CD4-positive, alpha-beta T cell treated with Interleukin-10 for 1 hour (primary cell): ENCODE results near the gene CDC73.
"Not testable (repeated sequence)": the region's sequence is repeated elsewhere in the genome, so short reads cannot be mapped to it uniquely, and the experiment has no call there.

Experiments used
- DNase-seq: peaks from one replicate; pipeline ENCODE4 v3.0.0-alpha.2; 2020

CDC73 gene

DNA sequence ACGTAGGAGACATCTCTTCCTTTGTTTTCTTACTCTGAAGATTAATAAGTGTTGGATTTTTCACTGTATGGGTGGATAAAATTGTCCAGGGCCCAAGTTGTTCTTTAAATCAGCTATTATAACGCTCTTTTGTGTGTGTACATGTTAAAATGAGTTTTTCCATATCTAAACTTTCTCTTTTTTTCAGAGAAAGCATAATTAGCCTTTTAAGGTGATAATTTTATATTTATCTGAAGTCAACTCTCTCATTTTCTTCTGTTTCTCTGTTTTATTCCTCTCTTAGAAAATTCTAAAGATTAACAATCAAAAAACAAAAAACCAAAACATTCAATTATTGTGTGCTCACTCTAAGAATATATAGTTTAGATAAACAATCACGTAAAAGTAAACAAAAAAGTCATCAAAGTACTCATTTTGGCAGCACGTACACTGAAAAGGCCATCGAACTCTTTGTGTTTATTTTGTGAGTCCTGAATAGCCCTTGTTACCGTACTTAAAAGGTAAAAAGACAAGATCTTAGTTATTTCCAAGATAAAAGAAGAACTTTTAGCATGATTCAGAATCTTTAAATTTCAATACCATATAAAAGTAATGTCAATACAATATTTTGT lies 7.2 kb upstream of the CDC73 start:
- no peak for DNase-seq

DNA sequence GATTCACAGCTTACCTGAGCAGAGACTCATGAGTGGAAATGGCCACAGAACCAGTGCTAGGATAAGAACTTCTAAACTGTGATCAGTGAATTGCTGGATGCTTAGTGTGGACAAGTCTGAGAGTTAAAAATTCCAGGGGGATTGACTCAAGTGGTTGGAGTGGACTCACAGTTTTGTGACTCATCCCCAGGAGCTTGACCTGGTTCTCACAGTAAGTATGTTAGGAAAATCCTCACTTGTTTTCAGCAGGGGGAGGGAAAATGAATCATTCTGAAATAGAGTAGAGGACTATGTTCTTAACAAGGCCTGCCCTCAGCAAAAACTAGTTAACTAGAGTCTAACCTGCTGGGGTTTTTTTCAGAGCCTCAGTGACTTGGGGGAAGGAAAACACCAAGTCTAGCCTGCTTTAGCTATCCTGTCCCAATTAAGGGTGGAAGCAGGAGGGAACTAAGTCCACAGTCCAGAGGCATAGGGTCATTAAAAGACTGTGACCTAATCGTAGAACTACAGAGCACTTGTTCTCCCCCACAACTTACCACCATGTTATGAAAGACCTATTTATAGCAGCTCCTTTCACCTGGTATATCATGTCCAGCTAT lies 6.1 kb upstream of the CDC73 start:
- DNase-seq = no peak

DNA sequence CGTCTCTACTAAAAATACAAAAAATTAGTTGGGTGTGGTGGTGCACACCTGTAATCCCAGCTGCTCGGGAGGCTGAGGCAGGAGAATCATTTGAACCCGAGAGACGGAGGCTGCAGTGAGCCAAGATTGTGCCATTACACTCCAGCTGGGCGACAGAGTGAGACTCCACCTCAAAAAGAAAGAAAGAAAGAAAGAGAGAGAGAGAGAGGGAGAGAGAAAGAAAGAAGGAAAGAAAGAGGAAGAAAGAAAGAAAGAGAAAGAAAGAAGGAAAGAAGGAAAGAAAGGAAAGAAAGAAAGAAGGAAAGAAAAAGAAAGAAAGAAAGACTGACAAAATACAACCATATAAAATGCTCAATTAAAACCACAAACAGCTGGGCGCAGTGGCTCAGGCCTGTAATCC lies 4.7 kb upstream of the CDC73 start:
- DNase-seq = not testable (repeated sequence)

DNA sequence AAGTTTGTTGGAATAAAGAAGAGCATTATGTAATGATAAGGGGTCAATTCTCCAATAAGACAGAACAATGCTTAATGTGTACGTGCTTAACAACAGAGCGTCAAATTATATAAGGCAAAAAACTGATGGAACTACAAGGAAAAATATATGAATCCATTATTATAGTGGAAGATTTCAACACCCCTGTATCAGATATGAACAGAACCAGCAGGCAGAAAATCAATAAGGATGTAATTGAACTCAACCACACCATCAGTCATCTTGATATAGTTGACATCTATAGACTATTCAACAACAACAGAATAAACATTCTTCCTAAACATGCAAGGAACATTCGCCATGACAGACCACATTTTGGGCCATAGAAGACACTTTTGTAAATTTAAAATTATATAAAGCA lies 3.6 kb upstream of the CDC73 start:
- no peak for DNase-seq

DNA sequence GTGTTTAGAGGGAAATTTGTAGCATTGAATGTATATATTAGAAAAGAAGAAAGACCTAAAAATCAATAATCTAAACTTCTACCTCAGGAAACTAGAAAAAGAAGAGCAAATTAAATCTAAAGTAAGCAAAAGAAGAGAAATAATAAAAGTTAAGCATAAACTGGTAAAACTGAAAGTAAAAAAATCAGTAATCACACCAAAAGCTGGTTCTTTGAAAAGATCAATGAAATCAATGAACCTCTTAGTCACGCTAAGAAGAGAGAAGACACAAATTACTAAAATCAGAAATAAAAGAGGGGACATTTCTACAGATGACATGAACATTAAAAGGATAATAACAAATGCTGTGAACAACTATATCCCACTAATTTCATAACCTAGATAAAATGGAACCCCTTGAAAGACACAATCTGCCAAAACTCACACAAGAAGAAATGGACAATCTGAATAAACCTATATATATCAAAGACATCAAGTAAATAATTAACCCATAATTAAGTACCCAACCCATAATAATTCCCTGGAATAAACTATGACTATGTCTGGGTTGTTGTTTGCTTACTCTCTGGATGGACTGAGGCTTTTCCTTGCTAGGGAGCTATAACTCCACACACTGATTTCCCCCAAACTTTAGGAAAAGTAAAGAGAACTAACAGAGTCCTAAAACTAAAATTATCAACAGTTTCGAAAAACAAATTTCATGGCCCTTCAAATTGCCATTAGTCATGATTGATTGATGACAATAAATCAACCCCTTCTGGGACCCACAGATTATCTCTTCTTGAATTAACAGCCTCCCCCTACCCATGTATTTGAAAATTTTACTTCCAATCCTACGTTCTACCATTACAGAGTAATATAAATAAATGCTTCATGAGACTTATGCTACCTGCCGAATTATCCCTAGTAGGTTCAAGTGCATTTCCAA lies 2.8 kb upstream of the CDC73 start:
- no peak for DNase-seq

DNA sequence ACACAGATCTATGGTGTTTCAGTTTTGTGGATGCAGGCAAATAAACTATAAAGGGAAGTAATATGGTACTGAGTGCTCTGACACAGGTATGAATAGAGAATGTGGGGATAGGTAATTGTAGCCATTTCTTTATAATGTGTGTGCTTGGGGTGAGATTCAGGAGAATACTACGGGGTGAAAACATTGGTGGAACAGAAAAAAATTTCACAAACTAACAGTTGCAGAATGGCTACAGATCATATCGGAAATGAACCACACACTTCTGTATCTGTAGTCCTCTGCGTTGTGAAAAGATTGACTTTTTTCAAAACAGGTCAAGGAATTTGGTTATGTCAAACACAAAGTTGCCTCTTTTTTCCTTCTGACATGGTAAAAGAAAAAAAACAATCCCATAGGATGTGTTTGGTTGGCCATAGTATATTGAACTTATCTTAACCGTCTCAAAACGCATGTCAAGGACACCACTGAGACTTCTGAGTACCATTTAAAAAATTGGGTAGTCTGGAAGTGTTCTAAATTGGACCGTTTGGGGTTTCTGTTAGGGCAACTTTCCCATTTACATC lies 1.1 kb upstream of the CDC73 start:
- DNase-seq = no peak

DNA sequence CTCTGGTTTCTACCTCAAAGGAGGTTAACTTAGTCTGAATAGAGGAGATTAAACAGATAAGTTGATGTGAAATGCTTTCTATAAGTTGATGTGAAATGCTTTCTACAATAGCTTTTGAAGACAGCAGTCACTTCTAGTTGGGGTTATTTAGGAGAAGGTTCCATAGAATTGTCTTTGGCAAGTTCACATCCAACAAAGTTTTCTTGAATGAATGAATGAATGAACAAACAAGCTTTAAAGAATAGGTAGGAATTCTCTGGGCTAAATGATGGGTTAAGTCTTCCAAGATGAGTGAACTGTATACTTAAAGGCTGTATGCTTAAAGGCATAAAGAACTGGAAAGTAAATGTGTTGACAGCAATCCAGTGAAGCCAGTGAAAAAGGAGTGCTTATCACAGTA lies 1.9 kb downstream of the CDC73 start:
- DNase-seq = no peak

DNA sequence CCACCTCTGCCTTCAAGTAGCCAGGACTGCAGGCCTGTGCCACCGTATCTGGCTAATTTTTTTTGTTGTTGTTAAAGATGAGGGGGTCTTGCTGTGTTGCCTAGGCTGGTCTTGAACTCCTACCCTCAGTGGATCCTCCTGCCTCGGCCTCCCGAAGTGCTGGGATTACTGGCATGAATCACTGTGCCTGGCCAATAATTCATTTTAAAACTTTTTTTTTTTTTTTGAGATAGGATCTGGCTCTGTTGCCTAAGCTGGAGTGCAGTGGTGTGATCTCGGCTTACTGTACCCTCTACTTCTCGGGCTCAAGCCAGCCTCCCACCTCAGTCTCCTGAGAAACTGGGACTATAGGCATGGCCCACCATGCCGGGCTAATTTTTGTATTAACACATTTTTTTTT lies 3.5 kb downstream of the CDC73 start:
- no peak for DNase-seq

DNA sequence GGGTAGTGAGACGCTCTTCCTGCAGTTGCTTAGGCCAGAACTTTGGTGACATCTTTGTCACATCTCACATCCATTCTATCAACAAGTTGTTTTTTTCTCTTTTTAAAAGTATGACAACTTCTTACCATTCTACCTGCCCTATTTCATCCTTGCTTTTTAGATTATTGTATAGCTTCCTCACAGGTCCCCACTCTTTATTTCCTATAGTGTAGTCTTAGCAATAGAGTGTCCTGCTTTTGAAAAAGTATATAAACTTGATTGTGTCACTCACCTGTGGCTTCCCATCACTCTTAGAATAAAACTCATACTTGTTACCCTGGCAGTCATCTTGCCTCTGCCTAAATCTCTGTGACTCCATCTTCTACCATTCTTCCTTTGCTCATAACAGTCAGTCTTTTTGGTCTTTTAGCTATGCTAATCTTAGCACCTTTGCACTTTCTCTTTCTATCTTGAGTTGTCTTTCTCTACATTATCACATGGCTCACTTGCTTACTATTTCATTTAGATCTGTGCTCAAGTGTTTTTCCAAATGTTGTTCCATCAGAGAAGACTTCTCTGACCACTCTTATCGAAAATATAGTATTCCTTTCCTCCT lies 9.5 kb downstream of the CDC73 start:
- no peak for DNase-seq

DNA sequence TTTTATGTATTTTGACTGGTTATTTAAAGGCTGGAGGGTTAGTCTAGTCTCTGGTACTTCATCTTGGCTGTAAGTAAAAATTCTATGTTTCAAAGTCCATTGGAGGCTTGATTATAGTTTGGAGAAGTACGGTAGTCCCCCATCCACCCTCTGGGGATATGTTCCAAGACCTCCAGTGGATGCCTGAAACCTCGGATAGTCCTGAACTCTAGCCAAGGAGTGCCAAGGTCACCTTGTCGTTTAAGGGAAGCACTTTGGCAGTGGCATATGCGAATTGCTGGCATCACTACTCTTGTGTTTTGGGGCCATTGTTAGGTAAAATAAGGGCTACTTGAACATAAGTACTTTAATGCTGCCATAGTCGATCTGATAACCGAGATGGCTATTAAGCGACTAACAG lies 18.4 kb downstream of the CDC73 start:
- DNase-seq = no peak

DNA sequence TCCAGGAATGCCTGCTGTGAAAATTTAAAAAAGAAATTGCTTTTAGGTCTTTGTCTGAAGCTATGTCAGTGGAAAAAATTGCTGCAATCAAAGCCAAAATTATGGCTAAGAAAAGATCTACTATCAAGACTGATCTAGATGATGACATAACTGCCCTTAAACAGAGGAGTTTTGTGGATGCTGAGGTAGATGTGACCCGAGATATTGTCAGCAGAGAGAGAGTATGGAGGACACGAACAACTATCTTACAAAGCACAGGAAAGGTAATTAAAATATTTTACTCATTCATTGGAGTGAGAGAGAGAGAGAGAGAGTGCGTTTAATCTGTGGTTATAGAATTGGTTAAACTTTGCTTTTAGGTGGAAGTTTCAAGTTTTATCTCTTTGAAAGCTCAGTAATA lies 20.0 kb downstream of the CDC73 start:
- DNase-seq = no peak

DNA sequence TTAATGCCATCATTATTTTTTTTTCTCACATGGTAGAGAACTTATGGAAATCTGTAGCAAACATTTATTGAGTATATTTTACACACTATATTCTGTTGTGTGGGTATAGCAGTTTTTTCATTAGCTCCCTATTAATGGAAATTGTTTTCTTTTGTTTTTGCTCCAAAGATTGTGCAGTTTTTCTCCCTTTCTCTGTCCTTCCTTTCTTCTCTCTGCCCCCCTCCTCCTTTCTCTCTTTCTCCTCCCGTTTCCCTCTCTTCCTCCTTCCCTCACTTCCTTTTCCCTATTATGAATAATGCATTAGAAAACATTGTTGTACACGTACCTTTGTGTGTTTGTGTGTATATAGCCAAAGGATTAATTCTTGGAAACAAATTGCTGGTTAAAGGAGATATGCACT lies 20.6 kb downstream of the CDC73 start:
- no peak for DNase-seq

DNA sequence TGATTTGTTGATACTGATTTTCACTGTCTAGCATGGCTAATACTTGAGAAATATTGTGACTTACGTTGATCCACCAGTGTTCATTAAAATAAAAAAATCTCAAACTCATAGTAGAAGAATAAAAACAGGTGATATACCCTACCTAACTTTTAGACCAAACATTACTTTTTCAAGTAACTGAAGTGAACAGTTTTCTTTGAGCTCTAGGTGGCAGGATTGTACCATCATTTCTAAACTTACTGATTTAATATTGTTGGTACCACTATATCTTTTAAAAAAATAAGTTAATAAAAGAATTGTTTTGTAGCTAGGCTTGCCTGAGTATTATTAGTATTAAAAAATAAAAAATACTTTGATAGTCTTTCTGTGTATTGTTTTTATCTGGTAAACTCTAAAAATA lies 21.5 kb downstream of the CDC73 start:
- peak; percentile 23 for DNase-seq

DNA sequence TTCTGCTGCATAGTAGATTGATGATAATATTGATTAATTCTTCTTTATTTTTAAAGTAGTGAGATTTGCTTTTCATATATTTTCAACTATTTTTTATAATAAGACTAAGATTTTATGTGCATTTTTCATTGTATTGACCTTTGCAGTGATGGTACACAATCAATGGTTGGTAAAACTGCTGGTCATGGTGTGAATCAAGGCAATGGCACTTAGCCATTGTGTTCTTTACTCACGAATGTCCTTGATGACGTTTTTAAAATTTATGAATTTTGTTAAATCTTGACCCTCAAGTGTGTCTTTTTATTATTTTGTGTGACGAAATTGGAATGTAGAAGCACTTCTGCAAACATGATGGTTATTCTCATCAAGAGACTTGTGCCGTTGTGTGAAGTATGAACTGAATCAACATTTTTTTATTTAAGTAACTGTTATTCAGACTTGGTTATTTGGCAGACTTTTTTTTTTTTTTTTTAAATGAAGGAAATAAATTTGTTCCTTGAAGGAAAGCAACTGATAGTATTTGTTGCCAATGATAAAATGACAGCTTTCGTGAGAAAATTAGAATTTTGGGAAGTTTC lies 22.6 kb downstream of the CDC73 start:
- DNase-seq = no peak

DNA sequence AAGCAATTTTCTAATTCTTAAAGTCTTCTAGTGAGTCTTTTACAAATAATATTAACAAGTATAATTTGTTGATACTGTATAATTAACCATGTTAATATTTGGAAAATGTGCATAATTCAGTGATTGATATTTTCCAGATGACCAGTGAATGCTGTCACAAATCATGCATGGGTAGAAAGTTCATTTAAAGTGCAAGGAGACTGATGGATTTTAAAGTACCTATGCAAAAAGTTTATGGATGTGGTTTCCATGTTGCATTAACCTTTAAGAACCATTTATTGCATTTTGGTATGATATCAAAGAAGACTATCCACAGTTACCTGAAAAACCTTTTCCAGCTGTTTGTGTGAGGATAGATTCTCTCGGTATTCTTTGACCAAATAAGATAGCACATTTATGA lies 23.2 kb downstream of the CDC73 start:
- no peak for DNase-seq

DNA sequence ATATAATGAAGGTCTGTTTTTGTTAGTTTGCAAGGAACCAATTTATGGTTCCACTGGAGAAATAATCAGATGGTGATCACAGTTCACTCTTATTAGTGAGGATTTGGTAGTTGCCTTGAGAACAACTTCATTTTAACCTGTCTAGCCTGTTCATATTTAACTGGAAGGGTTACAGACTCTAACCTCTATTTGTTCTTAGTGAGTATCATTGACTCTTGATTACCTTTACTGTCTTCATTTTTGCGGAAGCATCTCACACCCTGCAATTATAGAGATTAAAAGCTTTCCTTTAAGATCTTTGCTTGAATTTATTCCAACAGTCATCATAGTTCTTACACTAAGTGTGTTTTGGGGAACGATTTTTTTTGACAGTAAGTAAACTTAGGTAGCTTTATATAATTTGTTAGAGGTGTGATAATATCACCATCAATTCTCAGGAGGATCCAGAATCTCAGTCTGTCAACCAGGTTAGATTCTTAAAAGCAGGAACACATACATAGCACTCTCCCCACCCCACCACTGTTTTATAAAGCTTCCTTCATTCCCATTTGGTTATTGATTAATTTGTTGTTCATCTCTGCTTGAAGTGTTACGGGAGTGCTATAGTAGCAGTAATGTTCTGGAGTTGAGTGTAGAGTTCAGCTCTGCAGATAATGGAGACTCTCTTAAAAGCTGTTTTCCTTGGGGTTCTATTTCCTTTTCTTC lies 34.4 kb downstream of the CDC73 start:
- DNase-seq = no peak

DNA sequence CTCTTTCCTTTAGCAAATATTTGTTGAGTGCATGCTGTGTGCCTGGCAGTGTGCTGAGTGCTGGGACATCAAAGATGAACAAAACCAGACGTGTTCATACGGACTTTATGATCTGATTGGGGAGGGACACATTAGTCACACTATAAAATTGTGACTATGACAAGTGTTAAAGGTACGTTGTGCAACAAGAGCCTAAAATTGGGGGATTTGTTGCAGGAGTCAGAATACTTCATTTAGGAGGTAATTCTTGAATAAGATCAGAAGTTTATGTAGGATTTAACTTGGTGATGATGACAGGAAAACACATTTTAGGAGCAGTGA lies 35.0 kb downstream of the CDC73 start:
- no peak for DNase-seq

DNA sequence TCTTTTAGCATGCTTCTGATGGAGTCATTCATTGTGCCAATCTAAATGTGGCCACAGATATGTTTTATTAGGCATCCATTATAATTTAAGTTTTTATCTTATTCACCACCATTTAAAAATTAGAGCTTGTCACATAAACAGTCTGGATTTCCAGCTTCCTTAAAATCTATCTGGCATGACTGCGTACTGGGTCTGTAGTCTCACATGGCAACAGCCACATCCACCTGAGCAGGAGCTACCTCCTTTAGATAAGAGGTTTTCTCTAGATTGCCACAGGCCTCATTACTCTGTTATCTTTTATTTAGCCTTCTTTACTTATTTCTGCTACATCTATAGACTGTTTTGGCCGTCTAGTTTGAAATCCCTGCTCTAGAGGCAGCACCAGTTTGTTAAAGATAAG lies 35.5 kb downstream of the CDC73 start:
- DNase-seq = no peak

DNA sequence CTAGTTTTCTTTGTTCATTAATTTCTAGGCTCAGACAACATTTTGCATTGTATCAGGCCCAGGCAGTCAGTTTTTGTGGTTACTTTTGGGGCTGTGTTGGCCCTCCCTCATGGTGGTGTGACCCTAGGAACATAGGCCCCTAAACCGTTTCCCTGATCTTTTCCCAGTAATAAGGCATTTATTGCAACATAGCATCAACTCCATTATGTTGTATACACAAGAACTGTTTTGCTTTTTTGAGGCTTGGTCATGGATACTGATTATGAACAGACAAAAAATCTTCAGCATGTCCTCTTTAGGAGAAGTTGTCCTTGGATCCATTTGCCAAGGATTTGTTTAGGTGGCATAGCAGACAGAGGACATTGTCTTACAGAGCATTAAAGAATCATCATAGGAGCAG lies 54.3 kb downstream of the CDC73 start:
- no peak for DNase-seq

DNA sequence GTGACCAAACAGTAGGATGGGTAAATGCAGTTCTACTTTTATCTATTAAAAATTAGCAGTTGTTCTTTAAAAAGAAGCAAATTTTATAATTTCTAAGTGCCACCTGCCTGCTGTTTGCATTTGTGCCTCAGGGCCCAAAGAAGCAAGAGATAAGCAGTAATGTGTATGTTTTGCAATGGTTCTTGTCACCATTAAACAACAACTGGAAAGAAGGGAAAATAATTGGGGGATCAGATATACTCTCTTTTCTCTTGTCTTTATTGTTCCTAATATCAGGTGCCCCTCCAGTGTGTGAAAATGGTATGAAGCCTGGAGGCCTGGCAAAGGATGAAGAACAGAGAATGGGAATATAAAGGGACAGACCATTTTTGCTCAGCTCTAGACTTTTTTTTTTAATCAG lies 55.0 kb downstream of the CDC73 start:
- no peak for DNase-seq

DNA sequence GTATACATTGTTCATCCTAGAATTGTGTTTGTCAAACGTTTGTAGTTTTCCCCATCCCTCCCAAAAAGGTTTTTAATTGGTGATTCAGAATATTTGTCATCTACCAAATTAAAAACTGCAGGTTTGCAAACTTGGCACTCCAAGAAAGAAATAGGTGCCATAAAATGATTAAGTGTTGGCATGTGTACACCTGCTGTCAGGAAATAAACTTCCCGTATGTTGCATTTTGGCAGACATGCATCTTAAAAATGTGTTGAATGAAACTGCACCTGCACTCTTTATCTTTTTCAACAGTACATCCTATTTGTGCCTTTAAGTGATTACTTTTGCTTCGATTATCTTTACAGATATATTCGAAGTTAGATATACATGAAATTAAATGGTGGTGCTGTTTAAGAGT lies 57.3 kb downstream of the CDC73 start:
- no peak for DNase-seq

DNA sequence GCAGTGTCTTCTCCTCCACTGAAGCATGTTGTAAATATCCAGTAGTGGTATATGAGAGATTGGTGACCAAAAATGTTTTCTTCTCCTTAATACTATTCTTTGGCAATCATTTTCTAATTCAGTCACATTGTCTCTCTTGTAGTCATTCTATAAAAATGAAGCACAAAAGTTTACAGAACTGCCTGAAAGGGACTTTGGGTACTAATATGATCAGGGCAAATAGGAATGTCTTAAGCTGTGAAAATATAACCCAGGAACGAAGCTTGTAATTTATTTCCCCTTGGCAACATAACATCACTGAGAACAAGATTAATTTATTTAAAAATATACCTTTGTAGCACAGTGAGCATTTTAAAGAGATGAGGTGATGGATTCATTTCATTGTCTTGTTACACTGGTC lies 59.7 kb downstream of the CDC73 start:
- no peak for DNase-seq

DNA sequence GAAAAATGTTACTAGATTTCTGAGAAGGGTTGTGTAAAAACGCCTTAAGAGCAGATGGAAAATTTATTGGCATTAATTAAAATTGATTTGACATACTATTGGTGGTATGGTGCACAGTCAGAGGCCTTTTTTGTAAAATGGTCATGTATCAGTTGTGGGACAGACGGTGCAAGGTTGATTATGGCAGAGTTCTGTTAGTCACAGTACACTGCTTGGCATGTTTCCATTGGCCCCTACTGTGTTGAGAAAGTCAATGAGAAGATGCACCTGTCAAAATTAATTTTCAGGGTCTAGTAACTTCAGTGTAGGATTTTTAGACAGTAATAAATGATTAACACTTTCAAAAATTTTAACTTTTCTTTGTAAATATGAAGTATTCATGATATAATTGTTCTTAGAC lies 60.2 kb downstream of the CDC73 start:
- no peak for DNase-seq
